ENCODE measurements around the gene STK38L.
A peak's percentile ranks its signal among the peaks of the same experiment; 100 is the strongest.

STK38L gene

DNA sequence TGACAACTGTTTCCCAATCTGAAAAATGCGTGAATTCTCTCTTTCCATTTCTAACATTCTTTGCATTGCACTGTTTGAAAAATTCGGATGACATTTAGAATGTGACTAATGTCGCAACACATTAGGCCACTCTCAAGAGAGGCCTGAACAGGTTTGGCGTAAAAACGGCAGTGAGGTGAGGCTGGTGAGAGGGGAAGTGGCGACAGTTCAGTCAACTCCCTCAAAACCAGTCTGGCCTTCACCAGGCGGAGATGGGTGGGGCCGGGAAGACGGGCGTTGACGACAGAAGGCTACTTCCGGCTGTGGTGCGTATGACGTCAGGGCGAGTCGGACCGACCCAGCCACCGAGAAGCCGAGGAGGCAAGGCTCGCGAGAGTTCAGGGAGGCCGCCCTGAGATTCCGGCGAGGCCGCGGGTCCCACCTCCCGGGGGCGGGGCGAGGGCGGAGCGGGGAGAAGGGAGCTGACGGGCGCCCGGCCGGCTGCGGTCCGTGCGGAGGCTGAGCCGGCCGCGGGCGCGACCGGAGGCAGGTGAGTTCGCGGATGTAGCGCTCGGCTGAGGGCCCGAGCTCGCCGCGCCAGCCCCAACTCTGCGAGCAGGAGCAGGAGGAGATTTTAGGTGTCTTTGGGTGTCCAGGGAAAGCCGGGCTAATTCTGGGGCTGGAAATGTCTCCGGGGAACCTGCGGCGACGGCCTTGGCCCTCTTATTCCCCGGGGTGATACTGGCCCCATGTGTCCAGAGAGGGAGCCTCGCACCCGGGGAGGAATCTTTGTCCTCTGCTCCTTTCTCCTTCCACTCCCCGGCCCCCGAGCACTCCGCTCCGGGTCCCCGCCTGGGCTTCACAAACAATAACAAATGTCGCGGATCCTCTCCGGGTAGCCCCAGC is at the start of gene STK38L:
STK38L (plus strand) TSS at position 483 of the 885 bp plus-strand sequence. CDS start 53,435 bp downstream, outside the sequence.
- peak; percentile 89 for DNase-seq

DNA sequence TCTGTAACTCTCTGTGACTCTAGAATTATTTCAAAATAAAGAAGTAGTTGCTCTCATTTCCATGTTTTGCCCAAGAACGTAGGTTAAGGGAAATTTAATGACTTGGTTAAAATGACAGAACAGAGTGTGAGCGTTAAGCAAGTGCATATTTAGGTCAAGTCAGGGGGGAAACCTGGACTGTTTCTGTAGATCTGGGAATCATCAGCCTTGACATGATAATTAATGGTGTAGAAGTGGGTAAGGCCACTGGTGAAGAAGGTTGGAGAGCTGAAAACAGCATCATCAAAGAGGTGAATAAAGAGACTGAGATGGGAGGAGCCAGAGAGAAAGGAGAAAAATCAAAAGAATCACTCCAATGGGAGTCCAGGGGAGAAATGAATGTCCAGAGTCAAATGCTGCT is 49.4 kb upstream of the STK38L start:
- DNase-seq = no peak

DNA sequence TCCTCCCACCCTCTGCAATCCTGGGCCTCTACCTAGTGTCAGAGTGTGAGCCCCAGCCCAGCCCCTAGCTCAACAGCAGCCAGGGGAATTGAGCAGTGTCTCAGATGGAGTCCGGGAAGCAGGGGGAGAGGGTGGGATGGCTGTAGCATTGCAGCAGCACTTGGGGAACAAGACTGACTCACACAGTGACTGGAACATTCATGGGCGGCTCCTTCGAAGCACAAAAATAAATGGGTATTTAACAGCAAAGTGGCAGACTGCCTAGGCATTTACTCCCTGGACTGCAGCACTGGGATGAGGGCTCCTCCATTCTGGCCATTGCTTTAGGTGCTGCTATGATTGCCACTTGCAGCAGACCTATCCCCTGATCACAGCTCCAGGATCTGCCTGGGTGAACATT is 46.0 kb upstream of the STK38L start:
- DNase-seq = no peak

DNA sequence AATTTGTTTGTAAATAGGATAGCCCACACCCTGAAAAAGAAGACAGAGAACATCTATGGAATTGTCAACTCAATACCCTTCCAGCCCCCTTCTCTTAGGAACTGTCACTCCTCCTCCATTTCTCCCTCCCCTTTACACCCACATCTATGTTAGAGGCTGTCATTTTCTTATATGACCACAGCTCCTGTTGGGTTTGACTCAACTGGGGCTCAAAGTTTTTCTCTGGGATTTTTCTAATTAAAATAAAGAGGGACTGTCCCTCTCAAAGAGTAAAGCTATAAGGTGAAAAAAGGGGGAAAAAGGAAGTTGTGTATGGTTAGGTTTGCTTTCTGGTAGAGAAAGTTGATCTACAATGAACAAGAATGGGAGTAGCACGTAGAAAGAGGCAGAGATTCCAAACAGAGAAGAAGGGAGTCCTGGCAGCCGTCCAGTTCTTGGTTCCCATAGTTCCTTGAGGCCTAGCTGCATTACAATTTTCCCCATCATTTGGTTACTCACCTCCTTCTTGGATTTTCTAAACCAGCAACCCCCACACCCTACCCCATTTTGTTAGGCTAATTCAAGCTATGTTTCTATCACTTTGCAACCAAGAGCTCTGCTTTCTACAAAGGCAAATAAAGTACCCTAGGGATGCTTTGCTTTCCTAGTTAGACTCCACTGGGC is 44.3 kb upstream of the STK38L start:
- no peak for DNase-seq

DNA sequence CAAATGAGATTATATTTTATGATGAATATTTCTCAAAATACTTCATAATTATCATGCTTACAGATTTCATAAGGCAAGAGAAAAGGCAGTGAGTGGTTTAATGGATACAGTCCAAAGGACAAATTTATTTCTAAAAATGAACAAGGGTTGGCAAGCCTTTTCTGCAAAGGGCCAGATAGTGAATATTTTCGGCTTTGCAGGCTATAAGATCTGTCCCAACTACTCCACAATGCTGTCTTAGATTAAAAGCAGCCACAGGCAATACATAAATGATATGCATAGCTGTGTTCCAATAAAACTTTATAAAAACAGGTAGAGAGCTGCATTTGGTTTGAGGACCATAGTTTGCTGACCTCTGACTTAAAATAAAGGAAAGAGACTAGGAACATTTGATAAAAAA is 42.9 kb upstream of the STK38L start:
- DNase-seq = no peak

DNA sequence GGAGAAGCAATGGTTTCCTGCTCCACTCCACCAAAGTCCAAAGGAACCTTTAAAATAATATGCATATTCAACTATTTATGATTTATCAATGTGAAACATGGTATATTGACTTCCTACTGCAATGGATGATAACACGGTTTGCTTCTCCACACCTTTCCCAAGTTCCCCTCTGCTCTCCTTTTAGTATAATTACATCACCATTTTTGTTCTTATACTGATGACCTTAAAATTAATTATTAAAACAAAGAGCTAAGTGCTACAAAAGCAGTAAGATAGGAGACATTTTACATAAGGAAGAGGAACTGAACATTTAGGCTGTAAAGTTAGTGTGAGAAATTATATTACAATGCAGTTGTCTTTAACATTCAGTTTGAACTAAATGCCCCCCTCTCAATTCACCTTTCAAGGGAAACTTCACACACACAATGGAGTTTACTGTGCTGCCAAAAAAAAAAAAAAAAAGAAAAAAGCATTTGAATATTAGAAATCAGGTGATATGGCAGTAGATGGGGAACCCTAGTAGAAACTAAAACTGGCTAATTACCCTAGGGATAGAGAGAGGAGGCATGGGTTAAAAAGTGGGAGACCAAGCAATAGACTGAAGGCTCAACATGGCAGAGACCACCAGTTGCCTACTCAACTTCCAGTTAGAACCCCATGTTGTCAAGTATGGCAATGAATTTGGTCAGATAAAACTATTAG is 37.1 kb upstream of the STK38L start:
- DNase-seq = no peak

DNA sequence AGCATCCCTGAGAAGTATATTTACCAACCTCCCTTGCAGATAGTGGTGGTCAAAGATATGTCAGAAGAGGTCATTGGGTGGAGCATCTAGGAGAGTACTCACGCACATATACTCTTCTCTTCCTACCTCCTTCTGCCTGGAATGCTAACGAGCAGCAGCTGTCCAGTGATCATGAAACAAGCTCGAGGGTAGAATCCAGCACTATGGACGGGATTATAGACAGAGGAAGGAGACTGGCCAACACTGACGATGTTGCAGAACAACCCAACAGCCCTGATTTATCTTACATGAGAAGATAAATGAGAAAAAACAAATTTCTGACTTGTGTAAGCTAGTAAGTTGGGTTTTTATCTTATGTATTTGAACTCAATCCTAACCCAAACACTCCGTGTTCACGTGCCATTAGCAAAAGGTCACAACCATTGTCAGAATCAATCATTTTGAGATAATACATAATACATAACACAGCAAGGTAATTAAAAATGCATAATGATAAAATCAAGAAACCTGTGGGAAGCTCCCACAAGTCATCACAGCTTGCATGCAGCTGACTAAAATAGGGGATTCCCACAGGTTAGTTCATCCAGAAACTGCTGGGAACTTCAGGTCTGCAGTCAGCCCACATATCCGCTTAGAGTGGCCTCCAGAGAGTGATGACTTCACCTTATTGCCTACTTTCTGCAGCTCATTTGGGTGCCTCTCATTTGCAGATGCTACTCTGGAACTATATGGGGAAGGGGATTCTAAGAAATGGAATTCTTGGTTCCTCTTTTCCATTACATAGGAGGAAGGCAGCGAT is 36.3 kb upstream of the STK38L start:
- no peak for DNase-seq

DNA sequence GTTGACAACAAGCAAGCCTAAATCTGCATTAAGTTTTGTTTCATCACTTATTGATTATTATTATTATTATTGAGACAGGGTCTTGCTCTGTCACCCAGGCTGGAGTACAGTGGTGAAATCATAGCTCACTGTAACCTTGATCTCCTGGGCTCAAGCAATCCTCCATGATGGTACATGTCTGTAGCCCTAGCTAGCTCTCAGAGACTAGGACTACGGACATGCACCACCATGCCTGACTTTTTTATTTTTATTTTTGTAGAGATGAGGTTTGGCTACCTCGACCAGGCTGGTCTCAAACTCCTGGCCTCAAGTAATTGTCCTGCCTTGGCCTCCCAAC is 35.7 kb upstream of the STK38L start:
- no peak for DNase-seq

DNA sequence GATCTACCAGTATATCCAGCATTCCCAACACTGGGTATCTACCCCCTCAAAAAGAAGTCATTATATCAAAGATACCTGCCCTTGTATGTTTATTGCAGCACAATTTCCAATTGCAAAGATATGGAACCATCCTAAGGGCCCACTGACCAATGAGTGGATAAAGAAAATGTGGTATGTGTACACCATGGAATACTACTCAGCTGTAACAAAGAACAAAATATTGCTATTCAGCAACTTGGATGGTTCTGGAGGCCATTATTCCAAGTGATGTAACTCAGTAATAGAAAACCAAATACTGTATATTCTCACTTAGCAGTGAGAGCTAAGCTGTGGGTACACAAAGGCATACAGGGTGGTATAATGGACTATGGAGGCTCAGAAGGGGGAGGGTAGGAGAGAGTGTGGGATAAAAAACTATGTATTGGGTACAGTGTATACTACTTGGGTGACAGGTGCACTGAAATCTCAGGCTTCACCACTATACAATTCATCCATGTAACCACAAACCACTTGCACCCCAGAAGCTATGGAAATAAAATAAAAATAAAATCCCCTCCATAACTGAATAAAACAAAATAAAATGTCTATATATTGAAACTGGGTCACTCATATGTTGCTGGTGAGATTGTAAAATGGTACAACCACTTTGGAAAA is 34.7 kb upstream of the STK38L start:
- no peak for DNase-seq

DNA sequence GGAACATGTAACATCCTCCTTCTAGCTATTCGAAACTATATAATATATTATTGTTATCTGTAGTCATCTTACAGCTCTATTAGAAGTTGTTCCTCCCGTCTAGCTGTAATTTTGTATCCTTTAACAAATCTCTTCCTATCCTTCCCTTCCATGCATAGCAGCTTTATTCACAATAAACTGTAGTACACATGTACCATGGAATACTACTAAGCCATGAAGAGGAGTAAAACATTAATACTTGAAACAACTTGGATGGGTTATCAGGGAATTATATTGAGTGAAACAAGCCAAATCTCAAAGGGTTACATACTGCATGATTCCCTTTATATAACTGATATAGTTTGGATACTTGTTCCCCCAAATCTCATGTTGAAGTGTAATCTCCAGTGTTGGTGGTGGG is 33.9 kb upstream of the STK38L start:
- no peak for DNase-seq

DNA sequence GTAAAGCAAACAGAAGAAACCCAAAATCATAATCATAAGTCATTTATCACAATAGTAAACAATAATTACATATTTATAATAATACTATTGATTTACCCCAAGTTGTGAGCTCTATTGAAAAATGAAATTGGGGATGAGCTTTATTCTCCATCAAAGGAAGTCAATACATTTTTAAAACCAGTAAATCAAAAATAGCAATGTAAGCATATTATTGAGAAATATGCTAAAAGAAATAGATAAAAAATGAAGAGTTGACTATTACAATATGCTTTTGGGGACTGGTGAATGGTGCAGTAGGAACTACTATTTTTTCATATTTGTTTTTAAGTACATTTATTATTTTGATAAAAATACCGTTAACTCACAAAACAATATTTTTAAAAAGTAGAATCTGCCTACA is 31.2 kb upstream of the STK38L start:
- DNase-seq = no peak

DNA sequence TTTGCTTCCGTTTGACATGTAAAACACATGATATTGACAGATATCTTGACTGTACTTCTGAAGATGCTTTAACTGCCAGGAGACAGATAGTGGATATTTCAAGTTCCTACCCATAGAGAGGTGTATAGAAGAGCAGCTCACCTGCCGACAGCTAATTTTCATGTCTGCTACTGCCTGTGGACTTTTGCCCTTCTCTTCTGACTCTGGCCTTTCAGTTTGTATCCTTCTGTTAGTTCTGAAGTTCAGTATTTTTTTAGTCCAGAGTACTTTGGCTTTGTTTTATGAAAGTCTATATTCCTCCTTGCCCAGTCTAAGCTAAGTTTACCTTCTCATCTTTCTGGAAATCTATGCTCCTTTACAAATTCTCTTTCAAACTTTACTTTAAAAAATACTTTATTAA is 30.8 kb upstream of the STK38L start:
- DNase-seq = no peak

DNA sequence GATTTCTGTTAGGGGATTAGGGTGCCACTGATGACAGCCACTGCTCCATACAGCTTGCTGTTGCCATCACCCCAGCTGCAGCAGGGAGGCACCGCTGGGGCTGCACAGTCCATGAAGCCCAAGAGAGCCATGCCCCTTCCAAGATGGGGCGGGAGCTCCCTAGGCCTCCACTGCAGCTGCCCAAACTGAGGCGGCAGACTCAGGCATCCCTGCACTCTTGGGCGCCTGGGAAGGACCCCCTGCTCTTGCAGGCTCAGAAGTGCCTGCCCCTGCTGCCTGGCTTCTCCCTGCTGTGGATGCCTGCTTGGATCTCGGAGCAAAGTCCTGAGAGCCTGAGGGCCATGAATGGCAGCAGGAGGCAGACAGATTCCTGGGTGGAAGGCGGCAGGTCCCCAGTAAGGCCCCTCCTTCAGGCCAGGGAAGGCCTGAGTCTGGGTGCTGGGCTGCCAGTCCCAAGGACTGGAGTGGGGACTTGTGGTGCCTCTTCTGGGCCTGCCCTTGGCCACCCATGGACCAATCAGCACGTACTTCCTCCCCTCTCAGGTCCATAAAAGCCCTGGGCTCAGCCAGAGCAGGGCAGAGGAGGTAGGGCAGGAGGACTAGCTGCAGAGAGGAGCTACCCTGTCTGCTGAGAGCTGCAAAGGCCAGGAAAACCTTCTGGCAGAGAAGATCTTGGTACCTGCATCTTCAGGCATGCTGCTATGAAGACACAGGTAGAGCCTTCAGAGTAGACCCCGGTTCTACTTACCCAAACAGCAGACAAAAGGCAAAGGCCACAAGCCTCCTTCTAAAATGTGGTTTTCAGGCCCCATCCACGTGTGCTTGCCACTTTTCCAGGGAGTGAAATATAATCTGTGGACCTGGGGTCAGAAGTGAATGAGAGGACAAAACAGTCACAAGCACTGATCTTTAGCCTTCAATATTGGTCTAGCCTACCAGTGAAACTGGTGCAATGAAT is 30.0 kb upstream of the STK38L start:
- DNase-seq = no peak

DNA sequence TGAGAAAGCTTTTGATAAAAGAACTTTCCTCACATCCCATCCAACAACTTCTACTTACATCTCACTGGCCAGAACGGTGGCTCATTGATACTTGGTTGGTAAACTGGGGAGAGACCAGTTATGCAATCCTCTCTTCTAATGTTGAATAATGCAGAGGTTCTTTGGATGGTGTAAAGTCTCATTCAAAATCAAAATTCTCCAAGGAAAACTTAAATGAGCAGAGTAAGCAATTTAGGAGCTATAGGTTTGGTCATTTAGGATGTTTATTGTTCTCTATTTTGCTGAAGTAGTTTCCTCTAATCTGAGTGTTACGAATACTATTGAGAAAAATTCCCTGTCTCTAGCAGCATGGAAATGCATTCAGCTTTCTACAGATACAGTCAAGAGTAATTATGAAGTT is 26.5 kb upstream of the STK38L start:
- no peak for DNase-seq

DNA sequence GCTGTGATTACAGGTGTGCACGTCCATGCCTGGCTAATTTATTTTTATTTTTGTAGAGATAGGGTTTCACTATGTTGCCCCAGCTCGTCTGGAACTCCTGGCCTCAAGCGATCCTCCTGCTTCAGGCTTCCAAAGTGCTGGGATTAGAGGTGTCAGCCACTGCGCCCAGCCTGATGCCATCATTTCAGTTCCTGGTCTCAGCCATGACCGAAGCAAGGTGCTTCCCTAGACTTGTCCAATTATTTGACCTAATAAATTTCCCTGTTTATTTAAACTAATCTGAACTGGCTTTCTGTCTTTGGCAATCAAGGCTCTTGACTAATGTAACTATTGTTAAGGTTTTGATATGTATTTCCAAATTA is 24.4 kb upstream of the STK38L start:
- no peak for DNase-seq

DNA sequence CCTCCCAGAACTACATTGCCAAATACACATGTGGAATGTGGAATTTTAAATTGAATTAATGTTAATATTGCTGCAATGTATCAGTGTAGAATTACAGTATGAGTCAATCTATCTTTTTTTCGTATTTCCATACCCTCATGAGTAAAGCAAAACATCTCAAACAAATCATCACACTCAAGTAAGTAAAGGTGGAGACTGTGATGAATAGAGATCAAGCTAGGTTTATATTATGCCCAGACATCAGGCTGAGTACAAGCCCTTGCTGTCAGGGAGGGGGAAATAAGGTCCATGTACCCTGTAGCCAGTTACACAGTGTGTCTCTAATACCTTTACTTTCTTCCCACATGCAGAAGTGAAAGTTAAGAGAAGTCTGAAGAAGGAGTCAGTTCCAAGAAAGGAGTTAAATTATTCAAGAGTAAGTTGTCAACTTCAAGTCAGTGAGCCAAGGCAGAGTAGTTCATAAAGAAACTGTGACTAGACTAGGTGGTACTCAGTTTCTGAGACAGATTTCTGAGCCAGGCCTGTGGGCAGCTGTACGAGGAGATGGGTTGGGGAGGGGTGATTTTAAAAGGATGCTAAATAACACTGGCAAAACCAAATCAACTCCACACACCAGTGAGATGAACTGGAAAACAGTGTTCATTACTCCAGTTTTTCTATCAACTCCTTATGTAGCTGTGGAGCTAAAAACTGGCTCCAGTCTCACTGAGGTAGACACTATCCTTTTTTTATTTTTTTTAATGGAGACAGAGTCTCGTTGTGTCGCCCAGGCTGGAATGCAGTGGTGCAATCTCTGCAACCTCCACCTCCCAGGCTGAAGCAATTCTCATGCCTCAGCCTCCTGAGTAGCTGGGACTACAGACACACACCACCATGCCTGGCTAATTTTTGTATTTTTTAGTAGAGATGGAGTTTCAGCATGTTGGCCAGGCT is 23.8 kb upstream of the STK38L start:
- no peak for DNase-seq

DNA sequence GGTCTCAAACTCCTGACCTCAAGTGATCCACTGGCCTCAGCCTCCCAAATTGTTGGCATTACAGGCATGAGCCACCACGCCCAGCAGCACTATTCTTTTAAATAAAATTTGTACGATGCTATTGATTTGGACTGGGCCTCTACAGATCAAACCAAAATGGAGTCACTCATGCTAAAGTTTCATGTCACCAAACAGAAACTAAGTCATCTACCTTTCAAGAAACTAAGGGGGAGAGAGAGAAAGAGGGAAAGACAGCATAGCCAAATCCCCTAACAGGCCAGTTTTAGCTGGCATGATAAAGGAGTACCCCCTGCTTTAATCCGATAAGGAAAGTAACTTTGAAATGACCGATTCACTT is 23.1 kb upstream of the STK38L start:
- DNase-seq = no peak

DNA sequence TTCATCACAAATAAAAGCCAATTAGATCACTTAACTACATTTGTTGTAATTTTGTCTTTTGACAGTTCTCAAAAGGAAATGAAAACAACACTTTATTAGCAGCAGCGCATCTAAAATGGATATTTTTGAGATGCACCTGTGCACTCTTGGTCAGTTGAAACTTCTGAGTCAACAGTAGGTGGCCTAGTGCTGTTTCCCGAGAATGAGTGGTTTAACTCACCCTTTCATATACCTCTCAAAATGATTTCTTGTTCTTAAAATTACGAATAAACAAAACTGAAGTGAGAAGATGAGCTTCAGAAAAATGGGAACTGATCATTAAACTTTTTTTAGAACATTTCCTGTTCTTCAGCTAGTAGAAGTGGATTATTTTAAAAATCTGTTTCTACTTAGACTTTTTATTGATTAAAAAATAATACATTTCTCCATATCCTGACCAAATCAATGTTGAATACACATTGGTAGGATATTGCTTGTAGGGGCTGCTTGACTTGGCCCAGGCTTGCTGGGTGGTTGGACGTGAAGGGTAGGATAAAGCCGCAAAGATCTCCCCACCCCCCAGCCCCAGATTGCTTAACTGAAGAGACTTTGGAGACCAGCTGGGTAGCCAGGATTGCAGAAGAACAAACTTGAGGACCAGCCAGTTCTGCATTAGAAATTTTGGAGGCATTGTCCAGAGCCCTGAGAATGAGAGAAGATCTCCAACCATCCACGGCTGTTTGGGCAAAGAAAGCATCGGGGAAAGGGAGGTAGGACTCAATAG is 22.3 kb upstream of the STK38L start:
- DNase-seq = no peak

DNA sequence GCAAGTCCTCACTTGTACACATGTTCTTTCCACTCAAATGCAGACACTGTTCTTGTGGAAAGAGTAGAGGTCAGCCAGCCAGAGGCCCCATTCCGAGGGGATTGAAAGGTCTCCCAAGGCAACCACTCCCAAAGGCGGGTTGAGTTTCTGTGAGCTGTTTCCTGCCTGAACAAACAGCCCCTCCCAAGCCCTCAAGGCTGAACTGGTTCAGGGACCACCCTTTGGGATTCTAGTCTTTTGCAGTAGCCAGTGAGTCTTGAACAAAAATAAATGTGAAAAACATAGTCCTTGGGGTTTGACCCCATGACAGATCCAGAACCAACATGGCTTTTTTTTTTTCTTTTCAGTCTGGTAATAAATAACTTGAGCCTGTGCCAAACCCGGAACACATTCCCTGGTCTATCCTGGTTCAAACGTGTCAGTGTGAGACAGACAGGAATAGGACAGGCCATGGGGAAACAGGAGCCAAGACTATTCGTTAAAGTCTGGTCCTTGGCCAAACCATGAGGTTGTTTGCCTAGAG is 17.6 kb upstream of the STK38L start:
- no peak for DNase-seq
